ENCODE measurements around the gene RGCC. TPM values are rescaled to one million over a fixed set of nuclear protein-coding genes. Genes with fewer than 3 reads are reported as not detected.

RGCC gene
- total and polyA plus RNA-seq, 9 of the 15 experiments (the other 6 are each of a cell fraction or from before 2014, with no cell fraction given): 0.51 to 10.4 (median 5.8) TPM

- Histone ChIP-seq H3K4me3 (no peak overlapping the region), H3K9me1 (ENCODE audit: control insufficient read depth, insufficient read depth, low read length) (no peaks in the 10 kb centered on the region), H3K4me1 (replicated peaks in 1 of 2; ENCODE audit: control insufficient read depth in 2 of 2, insufficient read depth in 2 of 2, low read length in 2 of 2) (peaks cover 30 to 36% of the 10 kb centered on the region in 2 experiments), H4K20me1 (replicated peaks; ENCODE audit: control insufficient read depth, insufficient read depth, low read length) (no peaks in the 10 kb centered on the region), H3K79me2 (ENCODE audit: control insufficient read depth, insufficient read depth, low read length) (peaks cover 4% of the 10 kb centered on the region; the same call in 1 of the 3 replicates), H3K27me3 (ENCODE audit: control insufficient read depth in 2 of 2, insufficient read depth in 2 of 2, low read length in 2 of 2) (no peaks in the 10 kb centered on the region), H3K36me3 (ENCODE audit: control insufficient read depth, insufficient read depth, low read length) (no peaks in the 10 kb centered on the region), H3K9ac (ENCODE audit: insufficient read depth in 1 of 2, low read depth in 2 of 2, low read length in 2 of 2) (no peak overlapping the region), H2AFZ (ENCODE audit: low read depth, low read length) (no peak overlapping the region), H3K27ac (ENCODE audit: extremely low read depth, low read depth, low read length) (no peak overlapping the region), H3K4me2 (ENCODE audit: insufficient read depth, low read length) (peak overlapping the region; percentile 86; the same call in 1 of the 2 replicates), H3K9me3 (replicated peaks; ENCODE audit: control insufficient read depth, insufficient read depth, low read depth, low read length) (no peaks in the 10 kb centered on the region)
- CTCF ChIA-PET (ENCODE audit: low intra/inter-chr PET ratio): no interaction called here
- intact Hi-C loops (cut with micrococcal nuclease): no loop called here
- BruUV-seq (replicated peaks): no TSS peak
- TF ChIP-seq HDAC3 (IDR thresholded peaks at IDR 0.05; ENCODE audit: borderline replicate concordance, partially characterized antibody) (no peak), ZKSCAN8 (CRISPR knock-in tag; IDR thresholded peaks at IDR 0.05) (no peak), SIN3A (IDR thresholded peaks at IDR 0.05; ENCODE audit: borderline replicate concordance in 2 of 2, control insufficient read depth in 1 of 2, low read depth in 2 of 2, low read length in 2 of 2) (no peak), CHD1 (IDR thresholded peaks at IDR 0.05; ENCODE audit: low read length) (no peak), RBM17 (IDR thresholded peaks at IDR 0.05; ENCODE audit: borderline replicate concordance, low read depth, low read length) (no peak), UBTF (IDR thresholded peaks at IDR 0.05; ENCODE audit: borderline replicate concordance in 1 of 2, low read depth in 2 of 2, low read length in 2 of 2) (no peak), NFYB (IDR thresholded peaks at IDR 0.05; ENCODE audit: extremely low read depth, insufficient read length) (no peak), MEF2D (tag; conservative IDR thresholded peaks at IDR 0.05; ENCODE audit: low read depth) (no peak), SLC30A9 (CRISPR knock-in tag; IDR thresholded peaks at IDR 0.05) (no peak)
- TF ChIP-seq, protein P1, sequence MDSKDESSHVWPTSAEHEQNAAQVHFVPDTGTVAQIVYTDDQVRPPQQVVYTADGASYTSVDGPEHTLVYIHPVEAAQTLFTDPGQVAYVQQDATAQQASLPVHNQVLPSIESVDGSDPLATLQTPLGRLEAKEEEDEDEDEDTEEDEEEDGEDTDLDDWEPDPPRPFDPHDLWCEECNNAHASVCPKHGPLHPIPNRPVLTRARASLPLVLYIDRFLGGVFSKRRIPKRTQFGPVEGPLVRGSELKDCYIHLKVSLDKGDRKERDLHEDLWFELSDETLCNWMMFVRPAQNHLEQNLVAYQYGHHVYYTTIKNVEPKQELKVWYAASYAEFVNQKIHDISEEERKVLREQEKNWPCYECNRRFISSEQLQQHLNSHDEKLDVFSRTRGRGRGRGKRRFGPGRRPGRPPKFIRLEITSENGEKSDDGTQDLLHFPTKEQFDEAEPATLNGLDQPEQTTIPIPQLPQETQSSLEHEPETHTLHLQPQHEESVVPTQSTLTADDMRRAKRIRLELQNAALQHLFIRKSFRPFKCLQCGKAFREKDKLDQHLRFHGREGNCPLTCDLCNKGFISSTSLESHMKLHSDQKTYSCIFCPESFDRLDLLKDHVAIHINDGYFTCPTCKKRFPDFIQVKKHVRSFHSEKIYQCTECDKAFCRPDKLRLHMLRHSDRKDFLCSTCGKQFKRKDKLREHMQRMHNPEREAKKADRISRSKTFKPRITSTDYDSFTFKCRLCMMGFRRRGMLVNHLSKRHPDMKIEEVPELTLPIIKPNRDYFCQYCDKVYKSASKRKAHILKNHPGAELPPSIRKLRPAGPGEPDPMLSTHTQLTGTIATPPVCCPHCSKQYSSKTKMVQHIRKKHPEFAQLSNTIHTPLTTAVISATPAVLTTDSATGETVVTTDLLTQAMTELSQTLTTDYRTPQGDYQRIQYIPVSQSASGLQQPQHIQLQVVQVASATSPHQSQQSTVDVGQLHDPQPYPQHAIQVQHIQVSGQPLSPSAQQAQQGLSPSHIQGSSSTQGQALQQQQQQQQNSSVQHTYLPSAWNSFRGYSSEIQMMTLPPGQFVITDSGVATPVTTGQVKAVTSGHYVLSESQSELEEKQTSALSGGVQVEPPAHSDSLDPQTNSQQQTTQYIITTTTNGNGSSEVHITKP (IDR thresholded peaks at IDR 0.05; ENCODE audit: partially characterized antibody): no peak
- FAIRE-seq: no peak
- in situ Hi-C loops (cut with MboI): no loop called here
- DNase-seq (ENCODE audit: extremely low read depth in 1 of 4, low spot score in 3 of 4): no peak
- 91% methylated on average over 5 of the region's 7 CpGs for WGBS (ENCODE audit: insufficient coverage, low coverage, missing lambda C conversion rate)
- no peak for ATAC-seq
- POLR2A ChIA-PET: interaction anchor here (1.0 to 1.4 kb wide), 3 partner anchors 153 to 188 kb away, joined by 3 to 4 read pairs (median 3); no protein-coding TSS in a partner anchor
Measured at GRCh38 chr13:41459432-41460073, 2.2 kb downstream of the RGCC start.

Measured in K562 (cell line).